RWPE2 (cell line): ENCODE measurements around the gene IGSF3.

ENCODE experiments used
- ATAC-seq: fragments of 200-7000 bp; cut with Tn5 transposase; 3 replicates; pipeline ENCODE4 v1.9.1; 2021; ENCODE audit warnings: low read depth
- DNase-seq: peaks from one replicate; pipeline ENCODE4 v3.0.0-alpha.2; 2020; ENCODE audit warnings: low spot score
- H3K27ac ChIP-seq: fragments of 450-650 bp; 2 replicates; pipeline ENCODE4 v1.5.1; 2017; ENCODE audit warnings: mild to moderate bottlenecking; ENCODE audit not compliant: poor library complexity, severe bottlenecking
- H3K27me3 ChIP-seq: fragments of 250-450 bp; sonication (Bioruptor Pico); 2 replicates; pipeline ENCODE4 v1.5.1; 2021; ENCODE audit warnings: mild to moderate bottlenecking, moderate library complexity; ENCODE audit not compliant: insufficient read depth, poor library complexity, severe bottlenecking
- H3K36me3 ChIP-seq: fragments of 250-450 bp; sonication (Bioruptor Pico); 2 replicates; pipeline ENCODE4 v1.5.1; 2020; ENCODE audit warnings: low read depth, mild to moderate bottlenecking, moderate library complexity
- H3K4me1 ChIP-seq: fragments of 250-450 bp; sonication (Bioruptor Pico); 2 replicates; pipeline ENCODE4 v1.5.1; 2021; ENCODE audit warnings: mild to moderate bottlenecking, moderate library complexity; ENCODE audit not compliant: insufficient read depth, poor library complexity, severe bottlenecking
- H3K4me3 ChIP-seq: fragments of 250-450 bp; sonication (Bioruptor Pico); 2 replicates; pipeline ENCODE4 v1.5.1; 2021; ENCODE audit warnings: mild to moderate bottlenecking, moderate library complexity; ENCODE audit not compliant: severe bottlenecking
- H3K9me3 ChIP-seq: fragments of 250-450 bp; sonication (Bioruptor Pico); 2 replicates; pipeline ENCODE4 v1.5.1; 2021; ENCODE audit warnings: mild to moderate bottlenecking, moderate library complexity; ENCODE audit not compliant: severe bottlenecking
- TF ChIP-seq, protein P1 (sequence below): fragments of 450-650 bp; IDR thresholded peaks from one replicate; pipeline ENCODE4 v1.5.1; 2017; ENCODE audit warnings: mild to moderate bottlenecking, moderate library complexity; ENCODE audit not compliant: poor library complexity, severe bottlenecking

IGSF3 gene

GRCh38 chr1:116711263-116711840, 43.8 kb upstream of the IGSF3 start:
- DNase-seq, result no peak
- no peaks in the 10 kb centered on the region for H3K9me3 ChIP-seq
- no peaks in the 10 kb centered on the region for H3K27me3 ChIP-seq
- TF ChIP-seq, protein P1, sequence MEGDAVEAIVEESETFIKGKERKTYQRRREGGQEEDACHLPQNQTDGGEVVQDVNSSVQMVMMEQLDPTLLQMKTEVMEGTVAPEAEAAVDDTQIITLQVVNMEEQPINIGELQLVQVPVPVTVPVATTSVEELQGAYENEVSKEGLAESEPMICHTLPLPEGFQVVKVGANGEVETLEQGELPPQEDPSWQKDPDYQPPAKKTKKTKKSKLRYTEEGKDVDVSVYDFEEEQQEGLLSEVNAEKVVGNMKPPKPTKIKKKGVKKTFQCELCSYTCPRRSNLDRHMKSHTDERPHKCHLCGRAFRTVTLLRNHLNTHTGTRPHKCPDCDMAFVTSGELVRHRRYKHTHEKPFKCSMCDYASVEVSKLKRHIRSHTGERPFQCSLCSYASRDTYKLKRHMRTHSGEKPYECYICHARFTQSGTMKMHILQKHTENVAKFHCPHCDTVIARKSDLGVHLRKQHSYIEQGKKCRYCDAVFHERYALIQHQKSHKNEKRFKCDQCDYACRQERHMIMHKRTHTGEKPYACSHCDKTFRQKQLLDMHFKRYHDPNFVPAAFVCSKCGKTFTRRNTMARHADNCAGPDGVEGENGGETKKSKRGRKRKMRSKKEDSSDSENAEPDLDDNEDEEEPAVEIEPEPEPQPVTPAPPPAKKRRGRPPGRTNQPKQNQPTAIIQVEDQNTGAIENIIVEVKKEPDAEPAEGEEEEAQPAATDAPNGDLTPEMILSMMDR, result no peak
- peak; percentile 74 for ATAC-seq
- H3K4me3 ChIP-seq, result no peak overlapping the region
- no peaks in the 10 kb centered on the region for H3K4me1 ChIP-seq
- H3K36me3 ChIP-seq, result no peaks in the 10 kb centered on the region
- no peak overlapping the region for H3K27ac ChIP-seq

DNA sequence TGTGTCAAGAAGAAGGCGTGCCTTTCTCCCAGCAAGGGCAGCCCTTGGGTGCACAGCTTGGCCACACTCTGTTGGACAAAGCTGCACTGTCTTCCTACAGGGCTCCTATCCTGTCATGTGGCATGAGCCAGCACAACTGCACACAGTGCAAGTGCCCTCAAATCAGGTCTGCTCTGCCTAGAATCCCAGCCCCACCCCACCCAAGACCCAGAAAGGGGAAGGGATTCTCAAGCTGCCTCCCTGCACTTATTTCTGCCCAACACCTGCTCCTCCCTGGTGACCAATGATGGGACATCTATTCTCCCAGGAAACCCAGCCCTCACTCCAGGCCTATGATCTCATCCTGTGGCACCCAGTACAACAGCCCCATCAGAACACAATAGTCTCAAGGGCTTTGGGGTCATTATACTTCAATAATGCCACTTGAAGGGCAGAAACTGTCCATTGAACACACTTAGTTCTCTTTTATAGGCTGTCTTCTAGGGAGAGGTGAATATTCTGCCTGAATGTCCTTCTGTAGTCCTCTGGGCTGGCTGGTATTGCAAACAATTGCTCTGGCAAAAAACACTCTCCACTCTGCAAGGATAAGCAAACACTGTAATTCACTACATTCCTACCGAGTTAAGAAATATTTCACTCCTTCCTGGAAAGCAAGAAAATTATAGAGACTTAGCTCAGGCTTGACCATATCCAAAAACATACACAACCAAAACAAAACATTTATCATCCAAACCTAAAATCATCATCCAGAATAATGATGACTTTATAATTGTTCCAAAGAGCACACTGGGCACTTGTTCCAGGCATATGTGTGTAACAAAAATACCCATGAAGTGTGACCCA, 43.1 kb upstream of the IGSF3 start:
- Histone ChIP-seq H3K4me3 (no peak overlapping the region), H3K27me3 (no peaks in the 10 kb centered on the region), H3K9me3 (no peaks in the 10 kb centered on the region), H3K4me1 (no peaks in the 10 kb centered on the region), H3K36me3 (no peaks in the 10 kb centered on the region), H3K27ac (no peak overlapping the region)
- DNase-seq (no peak), ATAC-seq (peak; percentile 21; the same call in 1 of the 3 replicates)
- TF ChIP-seq, protein P1, result no peak

DNA sequence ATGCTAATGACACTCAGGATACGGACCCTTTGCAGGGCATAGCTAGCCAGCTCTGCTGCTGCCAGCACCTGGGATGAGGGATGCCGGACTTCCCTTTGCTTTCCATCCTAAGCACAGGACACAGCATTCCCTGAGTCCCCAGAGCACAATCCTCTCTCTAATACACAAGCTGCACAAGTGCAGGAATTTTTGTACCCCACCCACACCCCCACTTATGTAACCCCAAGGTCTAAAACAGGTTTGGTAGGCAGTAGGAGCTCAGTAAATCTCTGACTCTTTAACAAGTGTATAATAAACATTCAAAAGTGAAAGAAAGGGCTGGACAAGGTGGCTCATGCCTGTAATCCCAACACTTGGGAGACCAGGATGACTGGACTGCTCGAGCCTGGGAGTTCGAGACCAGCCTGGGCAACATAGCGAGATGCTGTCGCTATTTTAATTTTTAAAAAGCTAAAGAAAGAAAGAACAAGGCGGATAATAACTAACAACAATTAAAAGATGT, 42.2 kb upstream of the IGSF3 start:
- Histone ChIP-seq H3K27me3 (no peaks in the 10 kb centered on the region), H3K4me1 (no peaks in the 10 kb centered on the region), H3K27ac (no peak overlapping the region), H3K9me3 (no peaks in the 10 kb centered on the region), H3K4me3 (no peak overlapping the region), H3K36me3 (no peaks in the 10 kb centered on the region)
- ATAC-seq (no peak), DNase-seq (no peak)
- TF ChIP-seq, protein P1, result no peak

- TF ChIP-seq, protein P1, result no peak
- DNase-seq (no peak), ATAC-seq (no peak)
- Histone ChIP-seq H3K9me3 (no peaks in the 10 kb centered on the region), H3K36me3 (no peaks in the 10 kb centered on the region), H3K4me3 (no peak overlapping the region), H3K27ac (no peak overlapping the region), H3K27me3 (no peaks in the 10 kb centered on the region), H3K4me1 (no peaks in the 10 kb centered on the region)
Observed at GRCh38 chr1:116708255-116708900, 40.8 kb upstream of the IGSF3 start.
